Skeletal muscle satellite cell (primary cell): ENCODE results near the gene MEPCE.

Source experiments
- H3K27me3 ChIP-seq: 2 replicates; pipeline ENCODE4 v1.7.0; 2013; ENCODE audit warnings: low read length; ENCODE audit not compliant: control insufficient read depth, insufficient read depth
- H3K36me3 ChIP-seq: 2 replicates; pipeline ENCODE4 v1.7.0; 2013; ENCODE audit warnings: mild to moderate bottlenecking, control low read depth, low read length; ENCODE audit not compliant: insufficient read depth
- H3K4me1 ChIP-seq: 2 replicates; pipeline ENCODE4 v1.7.0; 2013; ENCODE audit warnings: low read length; ENCODE audit not compliant: control insufficient read depth, insufficient read depth
- H3K4me2 ChIP-seq: 2 replicates; pipeline ENCODE4 v1.7.0; 2013; ENCODE audit warnings: mild to moderate bottlenecking, low read length
- H3K4me3 ChIP-seq: 2 replicates; pipeline ENCODE4 v1.7.0; 2013; ENCODE audit warnings: low read length
- H3K9ac ChIP-seq: 2 replicates; pipeline ENCODE4 v1.7.0; 2013; ENCODE audit warnings: mild to moderate bottlenecking, low read depth, low read length, moderate library complexity
- H3K9me3 ChIP-seq: replicated peaks from 2 replicates; pipeline ENCODE4 v1.7.0; 2013; ENCODE audit warnings: mild to moderate bottlenecking, control low read depth, low read length

The MEPCE gene

DNA sequence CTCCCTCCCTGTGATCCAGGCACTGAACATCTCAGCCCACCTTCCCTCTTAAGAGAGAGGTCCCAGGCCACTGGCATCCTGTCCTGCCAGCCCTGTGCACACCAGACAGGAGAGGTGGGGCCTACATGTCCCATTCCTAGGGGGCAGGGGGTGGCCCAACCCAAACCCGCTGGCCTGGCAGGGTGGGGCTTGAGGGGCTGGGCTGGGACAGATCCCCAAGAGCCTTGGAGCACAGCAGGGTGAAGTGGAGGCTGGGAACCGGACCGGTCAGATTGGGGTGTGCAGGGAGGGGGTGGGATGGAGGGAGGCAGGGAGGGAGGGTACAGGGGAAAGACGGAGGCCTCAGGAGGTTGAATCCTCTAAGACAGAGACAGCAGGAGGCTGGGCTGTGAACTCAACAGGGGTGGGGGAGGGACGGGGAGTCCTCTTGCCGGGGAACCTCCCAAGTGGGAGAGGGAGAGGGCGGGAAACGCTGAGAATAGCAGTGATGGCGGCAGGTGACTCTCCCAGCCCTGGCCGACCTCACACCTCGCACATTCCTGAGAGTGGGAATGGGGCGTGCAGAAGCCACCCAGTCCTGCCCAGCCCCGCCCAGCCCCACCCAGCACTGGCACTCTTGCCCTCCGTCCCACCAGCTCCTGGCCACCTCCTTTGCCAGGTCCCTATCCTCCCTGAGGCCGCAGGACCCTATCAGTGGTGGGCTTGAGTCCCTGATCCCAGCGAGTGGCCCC, 42.7 kb downstream of the MEPCE start:
- peaks cover 50% of the 10 kb centered on the region for H3K36me3 ChIP-seq
- peak overlapping the region; percentile 21 for H3K9ac ChIP-seq
- H3K9me3 ChIP-seq: no peaks in the 10 kb centered on the region
- peaks cover 33% of the 10 kb centered on the region for H3K4me1 ChIP-seq
- H3K4me3 ChIP-seq: no peak overlapping the region
- no peaks in the 10 kb centered on the region for H3K27me3 ChIP-seq
- H3K4me2 ChIP-seq: peak overlapping the region; percentile 52

DNA sequence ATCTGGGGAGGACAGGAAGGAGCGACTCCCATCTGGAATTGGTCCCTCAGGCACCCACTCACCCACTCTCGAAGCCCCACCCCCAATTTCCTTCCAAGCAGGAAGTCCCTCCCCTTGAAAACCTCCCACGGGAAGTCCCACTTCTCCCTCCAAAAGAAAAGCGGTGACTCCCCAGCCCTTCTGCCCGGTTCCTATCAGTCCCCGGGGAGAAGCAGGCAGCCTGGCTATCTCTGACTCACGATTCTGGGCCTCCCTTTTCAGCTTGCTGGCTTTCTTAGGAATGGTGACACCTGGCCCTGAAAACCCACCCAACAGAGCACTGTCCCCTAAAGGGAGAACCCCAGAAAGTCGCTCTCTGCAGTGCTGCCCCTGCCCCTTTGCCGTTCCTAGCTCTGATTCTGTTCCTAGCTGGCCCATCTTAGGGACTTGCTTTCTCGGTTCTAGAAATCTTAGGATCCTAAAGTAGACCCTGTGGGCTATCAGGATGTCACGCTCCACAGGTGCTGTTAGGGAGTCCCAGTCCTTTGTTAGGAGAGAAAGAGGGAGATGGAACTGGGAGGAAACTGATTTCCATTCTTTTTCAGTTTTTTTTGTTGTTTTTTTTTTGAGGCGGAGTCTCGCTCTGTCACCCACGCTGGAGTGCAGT, 43.3 kb downstream of the MEPCE start:
- Histone ChIP-seq H3K4me1 (peaks cover 33% of the 10 kb centered on the region), H3K4me3 (peak overlapping the region; percentile 30), H3K4me2 (peak overlapping the region; percentile 52), H3K36me3 (peaks cover 47% of the 10 kb centered on the region), H3K9ac (peak overlapping the region; percentile 21), H3K9me3 (no peaks in the 10 kb centered on the region), H3K27me3 (no peaks in the 10 kb centered on the region)

DNA sequence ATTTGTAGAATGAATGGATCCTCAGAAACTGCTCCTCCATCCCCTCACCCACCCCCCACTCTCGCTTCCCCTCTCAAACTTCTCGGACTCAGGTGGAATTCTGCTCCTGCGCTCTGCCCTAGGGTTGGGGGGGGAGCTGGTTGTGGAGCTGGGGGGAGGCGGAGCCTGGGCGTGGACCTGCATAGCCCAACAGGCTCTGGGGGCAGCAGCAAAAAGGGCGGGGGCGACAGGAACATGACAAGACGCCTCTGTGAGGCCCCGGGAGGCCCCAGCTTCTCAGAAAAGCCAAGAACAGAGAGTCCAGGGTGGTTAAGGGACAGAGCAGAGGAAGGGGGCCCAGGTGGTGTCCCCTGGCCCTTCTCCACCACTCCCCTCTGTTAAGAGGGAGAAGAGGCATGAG, 45.9 kb downstream of the MEPCE start:
- peak overlapping the region; percentile 91 for H3K9ac ChIP-seq
- H3K9me3 ChIP-seq: no peaks in the 10 kb centered on the region
- peak overlapping the region; percentile 96 for H3K4me3 ChIP-seq
- H3K36me3 ChIP-seq: peaks cover 37% of the 10 kb centered on the region
- peak overlapping the region; percentile 98 for H3K4me2 ChIP-seq
- H3K4me1 ChIP-seq: peaks cover 36% of the 10 kb centered on the region
- H3K27me3 ChIP-seq: no peaks in the 10 kb centered on the region

DNA sequence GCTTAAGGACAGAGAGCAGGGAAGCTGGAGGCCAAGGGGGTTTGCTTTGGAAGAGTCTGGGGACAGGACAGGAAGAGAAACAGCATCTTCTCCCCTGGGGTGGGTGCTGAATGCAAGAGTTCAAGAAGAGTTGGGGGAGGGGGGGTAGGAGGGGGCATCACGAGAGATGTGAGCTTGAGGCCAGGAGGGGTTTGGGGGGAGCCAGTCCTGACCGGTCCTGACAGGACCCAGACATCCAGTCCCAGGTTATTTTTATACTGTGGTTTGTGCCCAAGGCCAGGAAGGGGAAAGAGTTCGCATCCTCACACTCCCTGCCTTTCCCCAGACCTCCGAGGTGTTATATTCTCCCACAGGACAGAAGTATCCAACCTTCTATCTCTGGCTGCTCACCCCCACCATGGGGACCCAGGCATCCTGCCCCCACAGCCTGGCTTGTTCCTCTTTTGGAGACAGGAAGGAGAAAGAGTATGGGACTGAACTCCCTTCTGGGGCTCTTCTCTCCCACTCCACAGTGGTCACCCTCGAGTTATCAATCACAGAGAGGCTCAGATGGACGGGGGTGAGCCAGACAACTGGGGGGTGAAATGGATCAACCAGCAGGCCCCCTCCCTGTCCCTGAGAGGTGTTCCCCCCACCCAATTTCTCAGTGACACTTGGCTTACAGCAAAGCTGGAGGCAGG, 46.6 kb downstream of the MEPCE start:
- peak overlapping the region; percentile 91 for H3K9ac ChIP-seq
- peak overlapping the region; percentile 98 for H3K4me2 ChIP-seq
- H3K4me3 ChIP-seq: peak overlapping the region; percentile 96
- peaks cover 36% of the 10 kb centered on the region for H3K4me1 ChIP-seq
- no peaks in the 10 kb centered on the region for H3K9me3 ChIP-seq
- H3K27me3 ChIP-seq: no peaks in the 10 kb centered on the region
- peaks cover 33% of the 10 kb centered on the region for H3K36me3 ChIP-seq

DNA sequence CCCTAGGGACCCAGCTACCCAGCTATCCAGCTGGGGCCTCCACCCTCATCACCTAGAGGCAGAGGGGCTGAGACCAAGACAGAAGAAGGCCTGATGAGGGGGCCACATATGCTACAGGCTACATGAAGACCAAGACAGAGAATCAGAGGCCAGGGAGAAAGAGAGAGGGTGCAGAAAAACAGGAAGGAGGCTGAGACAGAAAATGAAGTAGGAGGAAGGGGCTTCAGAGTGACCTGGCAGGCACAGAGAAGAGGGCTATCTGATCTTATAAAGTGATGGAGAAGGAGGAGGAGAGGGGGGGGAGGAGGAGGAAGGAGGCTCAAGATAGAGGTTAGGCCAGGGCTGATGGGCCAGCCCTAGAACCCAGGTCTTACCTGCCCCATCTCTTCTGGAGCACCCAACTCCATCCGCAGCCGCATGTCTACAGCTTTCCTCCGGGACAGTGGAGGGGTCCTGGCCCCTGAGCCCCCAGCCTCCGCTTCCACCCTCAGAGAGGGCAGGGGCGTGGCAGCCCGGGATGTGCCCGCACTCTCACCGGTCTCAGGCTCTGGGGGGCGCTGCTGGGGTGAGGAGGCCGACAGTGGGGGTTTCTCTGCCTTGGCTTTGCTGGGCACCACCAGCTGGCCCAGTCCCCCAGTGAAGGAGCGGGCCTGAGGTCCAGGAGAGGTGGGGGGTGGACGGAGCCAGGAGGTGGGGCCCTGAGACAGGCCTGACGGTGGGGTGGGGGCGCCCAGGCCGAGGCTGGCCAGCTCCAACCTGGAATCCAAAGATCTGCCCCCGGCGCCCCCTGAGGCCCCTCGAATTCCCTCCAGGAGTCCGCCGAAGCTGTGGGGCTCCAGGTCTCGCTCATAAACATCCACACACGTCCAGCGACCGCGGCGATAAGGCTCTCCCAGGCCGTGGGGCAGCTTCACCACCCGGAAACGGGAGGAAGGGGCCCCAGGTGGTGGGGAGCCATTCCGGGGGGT, 47.6 kb downstream of the MEPCE start:
- Histone ChIP-seq H3K4me3 (peak overlapping the region; percentile 96), H3K9ac (peak overlapping the region; percentile 91), H3K36me3 (peaks cover 29% of the 10 kb centered on the region), H3K9me3 (no peaks in the 10 kb centered on the region), H3K4me2 (peak overlapping the region; percentile 98), H3K4me1 (peaks cover 36% of the 10 kb centered on the region), H3K27me3 (no peaks in the 10 kb centered on the region)

DNA sequence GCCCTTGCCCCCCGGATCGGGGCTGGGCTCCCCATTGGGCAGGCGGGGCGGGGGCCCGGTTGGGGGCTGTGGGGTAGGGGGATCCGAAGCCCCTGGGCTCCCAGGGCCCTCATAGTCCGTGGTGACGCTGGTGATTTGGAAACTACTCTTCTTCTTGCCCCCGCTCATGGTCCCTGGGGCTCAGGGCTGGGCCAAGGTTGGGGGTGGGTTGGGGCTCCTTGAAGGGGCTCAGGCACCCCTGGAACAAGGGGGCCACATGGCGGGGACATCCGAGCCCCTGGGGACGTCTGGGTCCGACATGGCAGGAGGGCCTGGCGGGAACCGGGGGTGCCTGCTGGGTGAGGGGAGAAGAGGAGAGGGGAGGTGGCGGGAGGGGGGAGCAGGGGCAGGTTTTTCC, 48.2 kb downstream of the MEPCE start:
- Histone ChIP-seq H3K9me3 (no peaks in the 10 kb centered on the region), H3K27me3 (no peaks in the 10 kb centered on the region), H3K4me3 (peak overlapping the region; percentile 96), H3K36me3 (peaks cover 24% of the 10 kb centered on the region), H3K4me2 (peak overlapping the region; percentile 98), H3K4me1 (peaks cover 35% of the 10 kb centered on the region), H3K9ac (peak overlapping the region; percentile 91)

DNA sequence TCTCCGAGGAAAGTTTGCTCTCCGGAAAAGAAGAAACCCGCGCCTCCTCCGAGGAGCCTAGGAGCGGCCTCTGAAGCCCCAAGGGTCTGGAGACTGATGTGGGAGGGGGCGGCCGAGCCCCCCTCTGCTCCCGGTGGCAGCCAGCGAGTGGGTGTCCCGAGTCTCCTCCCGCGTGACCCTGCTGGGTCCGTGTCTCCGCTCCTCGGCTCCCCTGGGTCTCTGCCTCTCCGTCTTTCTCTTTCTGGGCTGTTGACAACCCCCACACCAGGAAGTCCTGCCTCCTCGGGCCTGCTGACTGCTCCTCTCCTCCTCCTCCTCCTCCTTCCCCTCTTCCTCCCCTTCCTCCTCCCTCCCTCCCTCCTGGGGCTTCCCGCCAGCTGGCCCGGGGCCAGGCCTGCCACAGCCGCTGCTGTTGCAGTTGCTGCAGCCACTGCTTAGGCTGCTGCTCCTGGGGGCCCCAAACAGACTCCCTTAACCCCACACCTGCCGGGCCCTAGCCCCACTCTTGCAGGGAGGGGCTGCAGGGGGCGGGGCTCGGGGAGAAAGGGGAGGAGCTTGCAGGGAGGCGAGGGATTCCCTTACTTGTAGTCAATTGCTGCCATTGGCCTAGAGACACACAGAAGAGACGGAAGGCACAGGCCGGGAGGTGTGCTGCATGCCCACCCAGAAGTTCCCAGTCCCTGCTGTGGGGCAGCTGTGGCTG, 49.5 kb downstream of the MEPCE start, which contains the start of gene TSC22D4:
Gene TSC22D4, minus strand, starts transcription at position 257 of the 703 bp plus-strand sequence. CDS start 1,176 bp downstream, outside the sequence.
- peaks cover 15% of the 10 kb centered on the region for H3K36me3 ChIP-seq
- H3K4me2 ChIP-seq: peak within 1 kb of the TSS; percentile 98
- peak within 1 kb of the TSS; percentile 91 for H3K9ac ChIP-seq
- H3K27me3 ChIP-seq: no peaks in the 10 kb centered on the region
- no peaks in the 10 kb centered on the region for H3K9me3 ChIP-seq
- peak within 1 kb of the TSS; percentile 96 for H3K4me3 ChIP-seq
- peaks cover 30% of the 10 kb centered on the region for H3K4me1 ChIP-seq

DNA sequence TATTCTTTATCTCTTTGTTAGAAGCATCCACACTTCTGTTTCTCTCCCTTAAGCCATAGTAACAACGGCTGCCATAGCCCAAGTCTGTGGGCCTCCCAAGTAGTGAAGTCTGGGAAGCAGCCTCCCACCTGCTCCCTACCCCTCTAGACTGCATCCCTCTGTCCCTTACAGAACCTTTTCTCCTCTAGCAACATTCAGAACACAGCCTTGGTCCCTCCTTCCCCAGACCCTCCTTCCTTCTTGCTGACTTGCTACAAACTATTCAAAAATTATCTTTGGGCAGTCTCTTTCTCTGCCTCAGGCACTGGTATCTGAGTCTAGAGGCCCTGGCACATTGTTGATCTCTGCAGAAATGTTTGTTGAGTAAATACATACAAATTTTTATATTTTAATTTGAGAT, 51.8 kb downstream of the MEPCE start:
- H3K9me3 ChIP-seq: no peaks in the 10 kb centered on the region
- H3K36me3 ChIP-seq: peaks cover 7% of the 10 kb centered on the region
- H3K4me3 ChIP-seq: no peak overlapping the region
- no peaks in the 10 kb centered on the region for H3K27me3 ChIP-seq
- H3K4me1 ChIP-seq: peaks cover 23% of the 10 kb centered on the region
- no peak overlapping the region for H3K4me2 ChIP-seq
- no peak overlapping the region for H3K9ac ChIP-seq

DNA sequence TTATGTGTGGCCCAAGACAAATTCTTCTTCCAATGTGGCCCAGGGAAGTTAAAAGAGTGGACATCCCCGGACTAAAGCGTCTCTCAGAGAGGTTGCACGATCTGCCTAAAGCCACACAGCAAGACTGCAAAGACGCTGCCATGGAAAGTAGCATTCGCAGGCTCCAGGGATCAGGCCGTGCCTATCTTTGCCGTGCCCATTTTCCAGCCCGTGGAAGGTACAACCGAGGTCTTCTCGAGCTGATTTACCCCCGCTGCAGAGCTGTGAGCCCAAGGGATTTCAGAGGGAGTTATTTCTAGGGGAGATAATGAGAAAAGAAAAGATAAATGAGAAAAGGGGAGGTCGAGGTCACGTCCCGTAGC, 53.1 kb downstream of the MEPCE start:
- Histone ChIP-seq H3K4me1 (peaks cover 15% of the 10 kb centered on the region), H3K4me2 (peak overlapping the region; percentile 93), H3K27me3 (no peaks in the 10 kb centered on the region), H3K36me3 (no peaks in the 10 kb centered on the region), H3K9ac (peak overlapping the region; percentile 37), H3K9me3 (no peaks in the 10 kb centered on the region), H3K4me3 (peak overlapping the region; percentile 71)

DNA sequence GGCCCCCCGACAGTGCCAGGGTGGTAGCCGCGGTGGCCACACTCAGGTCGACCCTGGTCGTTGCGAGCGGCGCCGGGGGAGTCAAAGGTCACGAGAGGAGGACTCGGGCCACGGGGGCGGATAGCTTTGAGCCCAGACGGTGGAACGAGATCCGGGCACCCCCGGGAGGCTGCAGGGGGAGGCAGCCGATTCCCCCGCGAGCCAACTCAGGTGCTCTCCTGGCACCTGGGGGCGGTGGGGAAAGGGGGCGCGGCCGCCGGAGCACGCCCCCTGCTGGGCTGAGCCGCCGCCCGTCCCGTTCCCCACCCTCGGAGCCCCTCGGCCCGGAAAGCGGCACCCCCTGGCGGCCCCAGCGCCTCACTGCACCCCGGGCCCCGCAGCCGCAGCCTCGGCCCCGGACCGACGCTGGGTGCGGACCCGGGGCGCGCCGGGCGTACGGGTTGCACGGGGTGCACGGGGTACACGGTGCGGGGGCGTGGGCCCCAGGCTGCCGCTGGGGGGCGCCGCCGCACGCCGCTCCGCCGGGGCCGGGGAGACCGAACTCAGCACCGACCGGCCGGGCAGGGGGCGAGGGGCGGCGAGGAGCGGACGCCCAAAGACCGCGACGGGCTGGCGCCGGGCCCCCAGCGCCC, 53.6 kb downstream of the MEPCE start:
- Histone ChIP-seq H3K4me3 (peak overlapping the region; percentile 71), H3K9ac (peak overlapping the region; percentile 37), H3K27me3 (no peaks in the 10 kb centered on the region), H3K4me2 (peak overlapping the region; percentile 93), H3K9me3 (no peaks in the 10 kb centered on the region), H3K4me1 (peaks cover 15% of the 10 kb centered on the region), H3K36me3 (no peaks in the 10 kb centered on the region)
